ENCODE data around the gene CAB39.

Gene CAB39

GRCh38 chr2:230678018-230678417 lies 34.6 kb upstream of the CAB39 start:
- DNase-seq, result no peak
- H3K27me3 ChIP-seq (replicated peaks), result no peaks in the 10 kb centered on the region
- TF ChIP-seq CTCF (IDR thresholded peaks at IDR 0.05; ENCODE audit: low read depth, low read length, missing control alignments), result no peak
- in situ Hi-C loops (cut with HindIII; ENCODE audit: low pct_ligation_motif_present, low sequenced_read_pairs), result no loop called here
- no peak overlapping the region for H3K27ac ChIP-seq
- no peaks in the 10 kb centered on the region for H3K36me3 ChIP-seq (replicated peaks)
- no peak overlapping the region for H3K4me3 ChIP-seq (ENCODE audit: low read depth, low read length)

GRCh38 chr2:230678451-230678850 lies 34.2 kb upstream of the CAB39 start:
- Histone ChIP-seq H3K4me3 (ENCODE audit: low read depth, low read length) (no peak overlapping the region), H3K36me3 (replicated peaks) (no peaks in the 10 kb centered on the region), H3K27ac (no peak overlapping the region), H3K27me3 (replicated peaks) (no peaks in the 10 kb centered on the region)
- DNase-seq, result no peak
- in situ Hi-C loops (cut with HindIII; ENCODE audit: low pct_ligation_motif_present, low sequenced_read_pairs), result no loop called here
- no peak for TF ChIP-seq CTCF (IDR thresholded peaks at IDR 0.05; ENCODE audit: low read depth, low read length, missing control alignments)

- Histone ChIP-seq H3K27ac (no peak overlapping the region), H3K27me3 (replicated peaks) (no peaks in the 10 kb centered on the region), H3K4me3 (ENCODE audit: low read depth, low read length) (no peak overlapping the region), H3K36me3 (replicated peaks) (no peaks in the 10 kb centered on the region)
- TF ChIP-seq CTCF (IDR thresholded peaks at IDR 0.05; ENCODE audit: low read depth, low read length, missing control alignments), result peak; percentile 28
- in situ Hi-C loops (cut with HindIII; ENCODE audit: low pct_ligation_motif_present, low sequenced_read_pairs), result no loop called here
- DNase-seq, result no peak
These were observed 32.0 kb upstream of the CAB39 start for GRCh38 chr2:230680463-230681170.

- Histone ChIP-seq H3K27ac (no peak overlapping the region), H3K36me3 (replicated peaks) (no peaks in the 10 kb centered on the region), H3K27me3 (replicated peaks) (no peaks in the 10 kb centered on the region), H3K4me3 (ENCODE audit: low read depth, low read length) (no peak overlapping the region)
- no peak for TF ChIP-seq CTCF (IDR thresholded peaks at IDR 0.05; ENCODE audit: low read depth, low read length, missing control alignments)
- in situ Hi-C loops (cut with HindIII; ENCODE audit: low pct_ligation_motif_present, low sequenced_read_pairs), result no loop called here
- DNase-seq, result no peak
These were observed 31.5 kb upstream of the CAB39 start for GRCh38 chr2:230681171-230681545.

- H3K36me3 ChIP-seq (replicated peaks), result no peaks in the 10 kb centered on the region
- in situ Hi-C loops (cut with HindIII; ENCODE audit: low pct_ligation_motif_present, low sequenced_read_pairs), result no loop called here
- H3K4me3 ChIP-seq (ENCODE audit: low read depth, low read length), result no peak overlapping the region
- no peaks in the 10 kb centered on the region for H3K27me3 ChIP-seq (replicated peaks)
- DNase-seq, result no peak
- no peak for TF ChIP-seq CTCF (IDR thresholded peaks at IDR 0.05; ENCODE audit: low read depth, low read length, missing control alignments)
- H3K27ac ChIP-seq, result no peak overlapping the region
These were observed 30.1 kb upstream of the CAB39 start for GRCh38 chr2:230682546-230682945.
